GM12878 (cell line): ENCODE data around the gene NUP85. TPM values are rescaled to one million over a fixed set of nuclear protein-coding genes. Genes with fewer than 3 reads are reported as not detected.

Experiments used
- ATAC-seq: fragments of 200-7000 bp; cut with Tn5 transposase; 3 replicates; pipeline ENCODE4 v1.9.1; 2020; ENCODE audit warnings: mild to moderate bottlenecking, moderate library complexity
- BruUV-seq: library from RNA; stranded (reverse); fragments of 400-500 nt; replicated peaks from 2 replicates; lab custom pipeline; 2021; lab: Mats Ljungman, UMichigan
- CTCF ChIA-PET: fragments of 300-600 bp; sonication (Branson Sonifier 250); formaldehyde crosslinking; extraction: SDS; loops from one replicate; lab custom pipeline; 2021; ENCODE audit warnings: inconsistent platforms; lab: Yijun Ruan, JAX
- POLR2A ChIA-PET: fragments of 350-600 bp; formaldehyde crosslinking; extraction: SDS; loops from one replicate; lab custom pipeline; 2021; ENCODE audit warnings: inconsistent platforms; lab: Charles Lee
- RAD21 ChIA-PET: fragments of 300-600 bp; sonication (Branson Sonifier 250); formaldehyde crosslinking; loops from one replicate; lab custom pipeline; 2023; ENCODE audit warnings: antibody characterized with exemption; ENCODE audit not compliant: unreplicated experiment; lab: Charles Lee
- SMC1A ChIA-PET: fragments of 300-600 bp; sonication (Branson Sonifier 250); formaldehyde crosslinking; loops from one replicate; lab custom pipeline; 2023; ENCODE audit not compliant: unreplicated experiment, uncharacterized antibody; lab: Charles Lee
- DNase-seq: peaks from one replicate; pipeline ENCODE4 v3.0.0-alpha.2; 2011; ENCODE audit warnings: low read depth, low spot score
- FAIRE-seq: peaks from 3 replicates; lab custom pipeline; 2011; peaks lifted over from hg19 to GRCh38; lab: Jason Lieb, UNC
- H2AFZ ChIP-seq: 2 replicates; pipeline ENCODE4 v1.6.0; 2011; ENCODE audit warnings: low read depth, low read length, control low read depth; ENCODE audit not compliant: control insufficient read depth
- H3K27ac ChIP-seq: 2 replicates; pipeline ENCODE4 v1.5.1; 2011; ENCODE audit warnings: control low read depth; ENCODE audit not compliant: control insufficient read depth, insufficient read depth
- H3K27me3 ChIP-seq, 2 experiments: replicated peaks in 1 of 2; 2 replicates each; pipeline versions ENCODE4 v1.6.0 to v1.6.1; 2011; ENCODE audit warnings: low read length in 1 of 2; ENCODE audit not compliant: control insufficient read depth in 2 of 2, insufficient read depth in 2 of 2
- H3K36me3 ChIP-seq, 2 experiments: 2 replicates each; pipeline ENCODE4 v1.5.1; 2011; ENCODE audit warnings: low read length in 1 of 2; ENCODE audit not compliant: control insufficient read depth in 2 of 2, insufficient read depth in 2 of 2
- H3K4me1 ChIP-seq: 2 replicates; pipeline ENCODE4 v1.6.1; 2011; ENCODE audit warnings: mild to moderate bottlenecking, low read length, moderate library complexity, mixed read lengths; ENCODE audit not compliant: control insufficient read depth, insufficient read depth
- H3K4me2 ChIP-seq: 2 replicates; pipeline ENCODE4 v1.6.0; 2011; ENCODE audit warnings: control low read depth; ENCODE audit not compliant: control insufficient read depth, insufficient read depth
- H3K4me3 ChIP-seq: fragments of 200-600 bp; sonication (generic); 2 replicates; pipeline ENCODE4 v1.5.1; 2016
- H3K79me2 ChIP-seq: 2 replicates; pipeline ENCODE4 v1.6.0; 2011; ENCODE audit warnings: low read length; ENCODE audit not compliant: control insufficient read depth, insufficient read depth
- H3K9ac ChIP-seq: 2 replicates; pipeline ENCODE4 v1.8.0; 2011; ENCODE audit warnings: low read length, control low read depth, mixed read lengths; ENCODE audit not compliant: control insufficient read depth, insufficient read depth
- H3K9me3 ChIP-seq: replicated peaks from 3 replicates; pipeline ENCODE4 v1.5.1; 2011; ENCODE audit warnings: mild to moderate bottlenecking, low read length; ENCODE audit not compliant: control insufficient read depth, insufficient read depth
- H4K20me1 ChIP-seq: 2 replicates; pipeline ENCODE4 v1.6.0; 2011; ENCODE audit not compliant: control insufficient read depth, insufficient read depth
- BCL3 ChIP-seq: IDR thresholded peaks from 2 replicates; pipeline ENCODE4 v1.6.1; 2011; ENCODE audit warnings: borderline replicate concordance, low read depth, mild to moderate bottlenecking, moderate library complexity, low read length; ENCODE audit not compliant: insufficient read depth, poor library complexity, severe bottlenecking
- IRF5 ChIP-seq: fragments of 450-650 bp; IDR thresholded peaks from 2 replicates; pipeline ENCODE4 v1.6.1; 2017; ENCODE audit warnings: borderline replicate concordance
- PBX3 ChIP-seq: IDR thresholded peaks from 2 replicates; pipeline ENCODE4 v1.6.1; 2011; ENCODE audit warnings: mild to moderate bottlenecking, low read depth, low read length, moderate library complexity; ENCODE audit not compliant: insufficient replicate concordance
- SPI1 ChIP-seq: IDR thresholded peaks from 2 replicates; pipeline ENCODE4 v1.6.1; 2011; ENCODE audit warnings: low read depth, mild to moderate bottlenecking, low read length, moderate library complexity, borderline replicate concordance; ENCODE audit not compliant: insufficient read depth
- STAT3 ChIP-seq: IDR thresholded peaks from 2 replicates; pipeline ENCODE4 v1.6.1; 2011; ENCODE audit warnings: low read depth, low read length, improper control_type of control experiment
- WGBS: methylation state at CpG from one replicate; pipeline ENCODE4 v1.1.6; 2016; ENCODE audit warnings: low lambda C conversion rate; ENCODE audit not compliant: insufficient replicate concordance, insufficient coverage; ENCODE audit errors: missing lambda C conversion rate; 5-methylcytosine and 5-hydroxymethylcytosine counted together
- in situ Hi-C: fragments of 300-500 bp; cut with MboI; formaldehyde crosslinking; loops from 9 replicates; pipeline ENCODE4 v1.14.3; 2018; ENCODE audit warnings: mixed read lengths
- intact Hi-C: fragments of 100-400 bp; cut with micrococcal nuclease; formaldehyde crosslinking; loops from one replicate; pipeline ENCODE4 v1.14.2; 2022; ENCODE audit not compliant: unreplicated experiment
- polyA plus RNA-seq, 11 experiments: library from polyadenylated mRNA; depleted of rRNA in 4 of 11; unstranded in 6 of 11; stranded (reverse) in 5 of 11; fragments of >200 nt; fragmentation: Nextera tagmentation in 4 of 11; fragmentation: Illumina TruSeq in 1 of 11; extraction: Ambion mirVana in 4 of 11; extraction: Trizol in 1 of 11; gene quantifications; 1 replicate in 1 of 11; 2 replicates in 10 of 11; pipeline versions ENCODE4 v1.2.1 to v1.2.3, GENCODE V29; 2011 to 2016; ENCODE audit warnings: inconsistent platforms in 2 of 11, missing spikeins in 2 of 11, low read depth in 1 of 11
- total RNA-seq, 4 experiments: library from RNA; depleted of rRNA in 3 of 4; stranded (reverse); fragments of >200 nt in 3 of 4; fragmentation: Illumina TruSeq in 1 of 4; extraction: Trizol in 1 of 4; gene quantifications; 2 replicates each; pipeline versions ENCODE4 v1.2.1 to v1.2.3, GENCODE V29; 2013 to 2021
- TF ChIP-seq, protein P1 (sequence below): IDR thresholded peaks from 2 replicates; pipeline ENCODE4 v1.6.1; 2012; ENCODE audit warnings: low read depth, low read length, improper control_type of control experiment

The NUP85 gene
- total and polyA plus RNA-seq, 10 of the 15 experiments (the other 5 are each of a cell fraction or from before 2014, with no cell fraction given), result 54.0 to 135 (median 95.4) TPM

DNA sequence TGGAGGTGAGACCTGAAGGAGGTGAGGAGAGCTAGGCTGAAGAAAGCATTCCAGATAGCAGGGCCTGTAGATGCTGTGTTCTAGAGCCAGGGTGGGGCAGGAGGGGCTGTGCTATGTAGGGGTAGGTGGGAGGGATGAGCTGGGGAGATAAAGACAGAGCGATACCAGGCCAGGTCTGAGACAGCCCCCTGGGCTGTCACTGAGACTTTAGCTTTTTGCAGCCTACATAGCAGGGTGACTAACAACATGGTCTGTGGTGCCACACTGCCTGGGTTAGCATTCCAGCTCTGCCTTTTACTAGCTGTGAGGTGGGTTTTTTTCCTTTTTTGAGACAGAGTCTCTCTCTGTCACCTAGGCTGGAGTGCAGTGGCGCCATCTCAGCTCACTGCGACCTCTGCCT, 14.3 kb downstream of the NUP85 start:
- Histone ChIP-seq H2AFZ (no peak overlapping the region), H3K27me3 (no peaks in the 10 kb centered on the region), H3K9me3 (no peaks in the 10 kb centered on the region), H3K9ac (no peak overlapping the region)
- no peak for TF ChIP-seq IRF5
- TF ChIP-seq STAT3, result no peak
- no peak for TF ChIP-seq SPI1
- TF ChIP-seq BCL3, result no peak
- TF ChIP-seq, protein P1, sequence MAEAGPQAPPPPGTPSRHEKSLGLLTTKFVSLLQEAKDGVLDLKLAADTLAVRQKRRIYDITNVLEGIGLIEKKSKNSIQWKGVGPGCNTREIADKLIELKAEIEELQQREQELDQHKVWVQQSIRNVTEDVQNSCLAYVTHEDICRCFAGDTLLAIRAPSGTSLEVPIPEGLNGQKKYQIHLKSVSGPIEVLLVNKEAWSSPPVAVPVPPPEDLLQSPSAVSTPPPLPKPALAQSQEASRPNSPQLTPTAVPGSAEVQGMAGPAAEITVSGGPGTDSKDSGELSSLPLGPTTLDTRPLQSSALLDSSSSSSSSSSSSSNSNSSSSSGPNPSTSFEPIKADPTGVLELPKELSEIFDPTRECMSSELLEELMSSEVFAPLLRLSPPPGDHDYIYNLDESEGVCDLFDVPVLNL, result no peak
- TF ChIP-seq PBX3, result no peak
- TF ChIP-seq, all 136 proteins: peak for 0
- ATAC-seq, result no peak
- WGBS, result 100% methylated on average over 3 of the region's 3 CpGs
- no peak overlapping the region for H3K4me2 ChIP-seq
- in situ Hi-C loops (no loop called here), intact Hi-C loops (no loop called here)
- DNase-seq, result no peak
- H3K27ac ChIP-seq, result no peak overlapping the region
- ChIA-PET SMC1A (no interaction called here), POLR2A (no interaction called here), RAD21 (no interaction called here), CTCF (interaction anchor here (0.7 to 1.0 kb wide), 3 partner anchors 17 to 106 kb away, joined by 3 read pairs; no protein-coding TSS in a partner anchor)
- H4K20me1 ChIP-seq, result no peaks in the 10 kb centered on the region
- no TSS peak for BruUV-seq
- H3K36me3 ChIP-seq, result peaks cover 11 to 27% of the 10 kb centered on the region in 2 experiments
- no peak for FAIRE-seq
- no peak overlapping the region for H3K4me3 ChIP-seq
- H3K79me2 ChIP-seq, result no peaks in the 10 kb centered on the region
- H3K4me1 ChIP-seq, result no peaks in the 10 kb centered on the region
